ENCODE measurements around the gene SHISA7.

DNA sequence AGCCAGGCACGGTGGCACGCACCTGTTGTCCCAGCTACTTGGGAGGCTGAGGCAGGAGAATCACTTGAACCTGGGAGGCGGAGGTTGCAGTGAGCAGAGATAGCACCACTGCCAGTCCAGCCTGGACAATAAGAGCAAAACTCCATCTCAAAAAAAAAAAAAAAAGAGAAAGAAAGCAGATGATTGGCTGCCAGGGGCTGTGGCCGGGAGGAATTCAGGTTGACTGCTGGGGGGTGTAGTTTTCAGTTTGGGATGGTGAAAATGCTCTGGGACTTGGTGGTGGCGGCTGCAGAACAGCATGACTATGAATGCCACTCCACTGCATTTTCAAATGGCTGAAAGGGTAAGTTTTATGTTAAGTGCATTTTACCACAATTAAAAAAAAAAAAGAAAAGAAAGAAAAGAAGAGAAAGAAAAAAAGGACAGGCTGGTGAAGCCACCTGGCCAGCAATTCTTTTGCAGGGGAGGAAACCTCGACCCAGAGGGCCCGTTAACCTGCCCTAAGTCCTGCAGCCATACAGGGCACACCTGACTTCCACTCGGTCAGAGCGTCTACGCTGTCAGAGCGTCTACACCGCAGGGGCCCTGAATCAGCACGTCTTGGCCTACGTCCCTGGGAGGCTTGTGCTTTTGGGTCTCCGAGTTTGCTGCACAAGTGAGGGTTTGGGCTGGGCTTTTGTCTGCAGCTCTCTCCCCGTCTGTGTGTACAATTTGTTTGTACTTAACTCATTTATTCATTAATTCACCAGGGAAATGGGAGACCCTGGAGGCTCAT is 14.8 kb upstream of the SHISA7 start:
- TF ChIP-seq, protein P1, sequence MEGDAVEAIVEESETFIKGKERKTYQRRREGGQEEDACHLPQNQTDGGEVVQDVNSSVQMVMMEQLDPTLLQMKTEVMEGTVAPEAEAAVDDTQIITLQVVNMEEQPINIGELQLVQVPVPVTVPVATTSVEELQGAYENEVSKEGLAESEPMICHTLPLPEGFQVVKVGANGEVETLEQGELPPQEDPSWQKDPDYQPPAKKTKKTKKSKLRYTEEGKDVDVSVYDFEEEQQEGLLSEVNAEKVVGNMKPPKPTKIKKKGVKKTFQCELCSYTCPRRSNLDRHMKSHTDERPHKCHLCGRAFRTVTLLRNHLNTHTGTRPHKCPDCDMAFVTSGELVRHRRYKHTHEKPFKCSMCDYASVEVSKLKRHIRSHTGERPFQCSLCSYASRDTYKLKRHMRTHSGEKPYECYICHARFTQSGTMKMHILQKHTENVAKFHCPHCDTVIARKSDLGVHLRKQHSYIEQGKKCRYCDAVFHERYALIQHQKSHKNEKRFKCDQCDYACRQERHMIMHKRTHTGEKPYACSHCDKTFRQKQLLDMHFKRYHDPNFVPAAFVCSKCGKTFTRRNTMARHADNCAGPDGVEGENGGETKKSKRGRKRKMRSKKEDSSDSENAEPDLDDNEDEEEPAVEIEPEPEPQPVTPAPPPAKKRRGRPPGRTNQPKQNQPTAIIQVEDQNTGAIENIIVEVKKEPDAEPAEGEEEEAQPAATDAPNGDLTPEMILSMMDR (IDR thresholded peaks at IDR 0.05): no peak
- TF ChIP-seq TAF1 (IDR thresholded peaks at IDR 0.05; ENCODE audit: borderline replicate concordance, low read depth, low read length) (no peak), EP300 (IDR thresholded peaks at IDR 0.05; ENCODE audit: borderline replicate concordance in 1 of 2, low read depth in 1 of 2, low read length in 1 of 2) (no peak), FOXJ3 (CRISPR knock-in tag; IDR thresholded peaks at IDR 0.05) (no peak), SMC3 (IDR thresholded peaks at IDR 0.05; ENCODE audit: low read depth, low read length) (no peak), JUND (IDR thresholded peaks at IDR 0.05) (no peak), POLR2AphosphoS5 (IDR thresholded peaks at IDR 0.05; ENCODE audit: low read depth, low read length) (no peak), RXRA (IDR thresholded peaks at IDR 0.05; ENCODE audit: borderline replicate concordance, low read depth) (no peak), RCOR1 (IDR thresholded peaks at IDR 0.05; ENCODE audit: low read length) (no peak)
- TF ChIP-seq, protein P2, sequence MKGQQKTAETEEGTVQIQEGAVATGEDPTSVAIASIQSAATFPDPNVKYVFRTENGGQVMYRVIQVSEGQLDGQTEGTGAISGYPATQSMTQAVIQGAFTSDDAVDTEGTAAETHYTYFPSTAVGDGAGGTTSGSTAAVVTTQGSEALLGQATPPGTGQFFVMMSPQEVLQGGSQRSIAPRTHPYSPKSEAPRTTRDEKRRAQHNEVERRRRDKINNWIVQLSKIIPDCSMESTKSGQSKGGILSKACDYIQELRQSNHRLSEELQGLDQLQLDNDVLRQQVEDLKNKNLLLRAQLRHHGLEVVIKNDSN (IDR thresholded peaks at IDR 0.05; ENCODE audit: borderline replicate concordance, low read depth): no peak
